HG02852 (cell line): ENCODE data around the gene TWF1.
"Not testable (repeated sequence)": the region's sequence is repeated elsewhere in the genome, so short reads cannot be mapped to it uniquely, and the experiment has no call there.

Source experiments
- ATAC-seq: cut with Tn5 transposase; IDR thresholded peaks from one replicate; pipeline ENCODE4 v1.9.1; 2021; ENCODE audit warnings: mild to moderate bottlenecking, moderate library complexity; ENCODE audit not compliant: unreplicated experiment

The TWF1 gene

DNA sequence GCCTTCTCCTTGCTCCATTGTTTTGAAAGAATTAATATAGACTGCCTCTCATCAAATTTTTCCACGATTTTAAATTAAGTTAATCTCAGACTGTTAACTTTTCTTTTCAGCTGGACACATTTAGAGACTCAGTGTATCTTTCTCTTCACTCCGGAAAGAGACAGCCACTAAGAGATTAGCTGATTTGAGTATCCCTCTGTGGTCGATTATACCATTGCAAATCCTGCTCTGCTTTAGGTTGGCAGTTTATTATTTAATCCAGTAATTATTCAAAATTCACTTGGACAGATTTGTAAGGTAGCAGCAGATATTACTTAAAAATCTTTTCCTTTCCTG lies 588 bp upstream of the TWF1 start:
- no peak for ATAC-seq

DNA sequence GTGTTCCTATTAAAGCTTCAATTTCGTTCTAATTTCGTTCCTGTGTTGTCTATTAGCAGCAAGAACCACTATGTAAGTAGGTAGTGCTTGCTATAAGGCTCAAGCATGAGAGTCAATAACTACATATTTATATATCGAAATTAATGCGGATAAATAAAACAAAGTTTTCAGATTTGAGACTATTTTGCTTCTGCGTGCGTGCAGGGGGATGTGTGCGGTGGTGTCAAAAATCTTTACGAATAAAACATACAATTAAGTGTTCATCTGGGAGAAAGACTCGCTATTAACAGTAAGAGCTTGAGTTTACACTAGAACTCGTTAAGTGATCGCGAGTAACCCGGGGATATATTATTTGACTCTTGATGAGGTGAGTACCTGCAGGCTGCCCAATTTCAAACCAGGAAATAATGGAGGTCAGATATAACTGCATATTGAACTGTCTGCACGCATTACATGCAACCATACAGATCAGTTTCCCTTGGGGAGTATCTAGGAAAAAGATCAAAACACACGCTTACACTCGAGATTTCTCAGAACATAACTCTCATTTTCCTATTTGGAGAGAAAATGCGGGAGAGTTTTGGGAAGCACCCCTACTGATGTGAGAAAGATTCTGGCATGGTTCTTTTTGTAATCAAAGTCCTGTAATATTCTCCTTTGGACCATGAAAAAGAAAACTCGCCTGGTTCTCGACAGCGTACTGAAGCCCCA lies 813 bp downstream of the TWF1 start:
- no peak for ATAC-seq

DNA sequence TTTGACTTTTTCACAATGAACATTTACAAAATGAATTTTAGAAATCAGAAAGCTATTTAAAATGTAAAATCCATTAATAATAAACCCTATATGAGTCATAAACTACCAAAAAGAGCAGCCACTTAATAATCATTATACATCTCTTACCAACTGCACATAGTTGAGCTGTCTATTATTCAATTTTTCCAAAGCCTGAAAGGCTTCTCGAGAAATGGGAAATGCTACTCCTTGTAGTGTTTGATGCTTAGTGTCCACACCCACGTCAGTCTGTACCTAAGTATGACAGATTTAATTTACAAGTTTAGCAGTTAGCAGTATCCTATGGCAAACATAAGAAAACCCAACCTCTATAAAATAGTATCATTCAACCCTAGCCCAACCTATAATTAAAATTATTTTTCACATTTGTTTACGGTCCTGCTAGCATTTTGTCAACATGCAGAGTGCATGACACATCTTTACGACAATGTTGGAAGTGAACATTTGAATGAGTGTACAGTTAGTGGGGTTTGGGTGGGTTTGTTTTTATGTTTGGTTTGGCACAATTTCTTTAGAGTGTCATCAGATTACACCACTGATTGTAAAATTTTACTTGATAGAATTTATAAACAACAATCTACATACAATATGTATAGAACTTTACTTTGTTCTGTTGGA lies 8.4 kb downstream of the TWF1 start:
- no peak for ATAC-seq

DNA sequence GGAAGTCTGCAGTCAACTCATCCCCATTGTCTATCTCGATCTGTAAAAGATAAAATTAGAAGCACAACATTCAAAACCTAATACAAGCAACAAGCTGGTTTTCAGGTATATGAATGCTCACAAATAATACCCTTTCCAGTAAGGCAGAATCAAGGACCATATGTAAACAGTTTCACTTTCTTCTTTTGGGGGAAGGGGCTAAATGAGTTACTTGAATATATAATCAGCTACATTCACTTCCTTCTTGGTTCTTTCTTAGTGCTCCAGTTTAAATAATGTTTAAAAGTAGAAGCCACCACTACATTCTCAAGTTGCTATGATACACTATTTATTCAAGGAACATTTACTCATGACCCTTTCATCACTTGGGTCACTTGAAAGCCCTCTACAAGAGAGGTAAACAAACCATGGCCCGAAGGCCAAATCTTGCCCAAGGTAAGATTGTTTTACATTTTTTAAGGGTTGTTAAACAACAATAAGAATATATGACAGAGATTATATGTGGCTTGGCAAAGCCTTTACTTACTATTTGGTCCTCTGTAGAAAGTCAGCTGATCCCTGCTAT lies 10.3 kb downstream of the TWF1 start:
- ATAC-seq: no peak

DNA sequence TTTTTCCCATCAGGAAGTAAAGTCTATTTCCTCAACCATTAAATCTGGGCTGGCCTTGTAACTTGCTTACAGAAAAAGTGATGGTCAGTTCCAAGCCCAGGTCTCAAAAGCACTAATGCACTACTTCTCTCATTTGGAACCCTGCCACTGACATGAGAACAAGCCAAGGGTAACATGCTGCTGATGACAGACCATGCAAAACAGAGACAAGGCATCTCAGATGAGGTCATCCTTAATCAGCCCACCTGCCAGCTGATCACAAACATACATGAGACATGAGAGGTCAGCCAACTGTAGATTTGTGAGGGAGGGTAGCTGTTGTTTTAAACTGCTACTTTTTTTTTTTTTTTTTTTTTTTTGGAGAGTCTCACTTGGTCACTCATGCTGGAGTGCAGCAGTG lies 16.2 kb downstream of the TWF1 start:
- no peak for ATAC-seq

DNA sequence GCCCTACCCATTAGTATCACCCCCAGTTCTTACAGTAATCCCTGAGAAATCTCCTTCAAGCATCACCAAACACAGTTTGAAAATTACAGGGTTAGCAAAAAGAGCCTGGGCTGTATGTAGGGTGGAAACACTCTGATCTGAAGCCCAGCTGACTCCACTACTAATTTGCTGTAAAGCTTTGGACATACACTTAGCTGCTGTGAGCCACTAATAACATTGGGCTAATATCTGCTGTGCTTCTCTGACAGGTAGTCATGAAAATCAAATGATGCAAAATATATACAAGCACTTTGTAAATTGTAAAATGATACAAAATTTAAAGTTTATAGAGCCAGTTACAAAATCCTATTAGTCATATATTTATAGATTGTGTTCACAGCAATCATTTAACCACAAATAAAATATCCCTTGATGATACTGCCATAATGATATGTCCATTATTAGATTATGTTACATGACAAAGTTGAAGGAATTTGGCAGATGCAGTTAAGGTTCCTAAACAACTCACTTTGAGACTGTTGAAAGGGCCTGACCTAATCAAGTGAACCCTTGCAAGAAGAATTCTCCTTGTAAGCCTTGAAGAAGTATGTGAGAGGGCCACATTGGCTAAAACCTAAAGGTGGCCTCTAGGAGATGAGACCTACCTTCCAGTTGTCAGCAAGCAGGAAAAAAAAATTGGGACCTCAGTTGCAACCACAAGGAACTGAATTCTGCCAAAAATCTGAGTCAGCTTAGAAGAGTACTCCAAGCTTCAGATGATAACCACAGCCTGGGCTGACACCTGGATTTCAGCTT lies 19.0 kb downstream of the TWF1 start:
- no peak for ATAC-seq

DNA sequence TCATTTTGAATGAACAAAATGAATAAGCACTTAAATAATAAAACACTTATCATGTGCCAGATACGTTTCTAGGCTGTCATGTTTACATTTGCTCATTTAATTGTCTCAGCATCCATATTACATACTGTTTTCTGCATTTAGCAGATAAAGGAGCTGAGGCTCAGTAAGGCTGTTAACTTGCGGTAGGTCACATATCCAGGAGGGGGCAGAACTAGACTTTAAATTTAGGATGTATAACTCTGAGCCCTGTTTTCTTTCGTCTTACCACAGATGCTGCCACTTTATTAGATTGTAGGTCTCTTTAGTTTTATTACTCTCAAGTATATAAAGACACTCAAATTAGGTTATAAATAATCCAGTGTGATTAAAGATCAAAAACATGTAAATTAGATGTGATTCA lies 29.6 kb downstream of the TWF1 start:
- ATAC-seq: no peak

DNA sequence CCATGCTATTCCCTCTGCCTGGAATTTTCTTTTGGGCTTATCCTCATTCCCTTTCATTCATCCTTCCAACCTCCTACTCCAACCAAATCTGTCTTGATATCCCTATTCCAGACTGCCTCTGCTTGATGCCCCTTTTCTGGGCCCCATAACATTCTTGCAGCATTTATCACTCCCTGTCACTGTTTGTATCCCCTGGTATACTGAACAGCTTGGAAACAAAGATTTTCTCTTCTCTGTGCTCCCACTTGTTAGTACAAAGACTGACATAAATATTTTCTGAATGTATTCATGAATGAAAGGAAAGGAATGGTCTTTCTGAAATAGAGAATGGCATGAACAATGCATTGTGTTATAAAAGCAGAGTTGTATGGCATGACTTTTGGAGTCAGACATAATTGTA lies 39.8 kb downstream of the TWF1 start:
- no peak for ATAC-seq

DNA sequence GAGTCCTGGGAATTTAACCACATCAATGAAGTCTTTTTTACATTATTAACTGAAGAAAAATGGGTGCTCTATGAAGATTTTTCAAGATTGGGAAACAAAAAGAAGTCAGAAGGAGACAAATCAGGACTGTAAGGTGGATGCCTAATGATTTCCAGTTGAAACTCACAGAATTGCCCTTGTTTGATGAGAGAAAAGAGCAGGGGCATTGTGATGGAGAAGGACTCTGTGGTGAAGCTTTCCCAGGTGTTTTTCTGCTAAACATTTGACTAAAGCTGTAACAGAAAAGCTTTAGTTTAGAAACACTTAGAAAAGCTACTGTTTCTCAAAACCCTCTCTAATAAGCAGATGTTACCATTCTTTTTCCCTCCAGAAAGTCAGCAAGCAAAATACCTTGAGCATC lies 41.6 kb downstream of the TWF1 start:
- ATAC-seq: no peak

DNA sequence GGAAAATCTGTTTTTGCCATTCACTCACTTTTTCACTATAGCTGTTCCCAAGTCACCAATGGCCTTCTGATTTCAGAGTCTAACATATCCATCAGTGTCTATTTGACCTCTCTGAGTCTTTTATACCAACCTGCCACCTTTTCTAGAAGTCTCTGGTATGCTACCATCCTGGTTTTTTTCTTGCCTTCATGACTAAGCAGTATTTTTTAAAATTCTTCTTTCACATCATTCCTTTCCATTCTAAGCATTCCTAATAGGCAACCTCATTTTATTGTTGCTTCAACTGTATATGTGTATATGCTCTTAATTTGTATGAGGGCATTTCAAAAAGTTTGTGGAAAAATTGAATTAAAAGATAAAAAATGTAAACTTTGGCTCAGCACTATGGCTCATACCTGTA lies 42.3 kb downstream of the TWF1 start:
- ATAC-seq: no peak

DNA sequence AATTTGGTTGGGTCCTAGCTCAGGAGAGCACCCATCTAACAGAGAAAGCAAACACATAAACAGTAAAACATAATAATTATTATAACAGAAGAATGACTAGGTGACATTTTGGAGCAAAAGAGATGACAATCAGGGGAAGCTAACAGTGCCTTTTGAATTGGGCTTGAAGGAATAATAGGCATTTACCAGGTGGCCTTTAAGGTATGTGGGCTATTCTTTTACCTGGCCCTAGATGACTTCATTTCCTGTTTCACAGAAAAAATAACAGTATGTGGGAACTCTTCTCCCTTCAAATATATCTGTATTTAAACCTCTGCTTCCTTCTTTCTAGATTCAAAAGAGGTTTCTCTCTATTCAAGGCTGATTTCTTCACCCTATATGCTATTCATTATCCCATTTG lies 43.5 kb downstream of the TWF1 start:
- ATAC-seq: no peak

DNA sequence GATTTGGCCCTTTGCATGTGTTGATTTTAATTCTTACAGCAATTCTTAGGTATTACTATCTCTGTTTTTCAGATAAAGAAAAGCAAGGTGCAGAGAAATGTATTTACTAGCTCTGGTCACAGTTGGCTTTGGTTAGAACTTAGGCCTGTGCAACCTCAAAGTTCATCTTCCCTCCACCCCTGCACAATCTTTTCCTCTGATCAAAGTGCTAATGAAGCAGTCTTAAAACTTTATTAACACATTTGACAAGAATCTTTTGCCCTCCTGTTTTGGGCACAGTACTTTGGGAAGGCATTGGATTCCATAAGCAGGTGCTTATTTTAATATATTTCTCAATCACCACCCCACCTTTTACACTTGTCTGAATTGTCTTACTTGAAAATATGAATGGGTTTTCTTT lies 44.6 kb downstream of the TWF1 start:
- no peak for ATAC-seq

DNA sequence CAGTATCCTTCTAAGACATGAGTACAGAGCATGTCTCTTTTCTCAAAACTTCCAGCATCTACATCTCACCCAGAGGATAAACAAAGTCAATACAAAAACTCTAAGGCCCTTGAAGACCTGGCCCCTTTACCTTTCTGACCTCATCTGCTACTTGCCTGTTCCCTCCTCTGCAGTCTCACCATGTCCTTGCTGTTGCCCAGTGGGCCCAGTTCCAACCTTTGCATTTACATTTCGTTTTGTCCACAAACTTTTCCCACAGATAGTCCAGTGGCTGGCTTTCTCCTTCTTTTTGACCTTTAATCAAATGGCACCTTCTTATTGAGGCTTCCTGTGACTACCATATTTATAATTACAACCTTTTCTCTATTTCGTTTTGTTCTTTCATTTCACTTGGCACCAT lies 45.7 kb downstream of the TWF1 start:
- no peak for ATAC-seq

DNA sequence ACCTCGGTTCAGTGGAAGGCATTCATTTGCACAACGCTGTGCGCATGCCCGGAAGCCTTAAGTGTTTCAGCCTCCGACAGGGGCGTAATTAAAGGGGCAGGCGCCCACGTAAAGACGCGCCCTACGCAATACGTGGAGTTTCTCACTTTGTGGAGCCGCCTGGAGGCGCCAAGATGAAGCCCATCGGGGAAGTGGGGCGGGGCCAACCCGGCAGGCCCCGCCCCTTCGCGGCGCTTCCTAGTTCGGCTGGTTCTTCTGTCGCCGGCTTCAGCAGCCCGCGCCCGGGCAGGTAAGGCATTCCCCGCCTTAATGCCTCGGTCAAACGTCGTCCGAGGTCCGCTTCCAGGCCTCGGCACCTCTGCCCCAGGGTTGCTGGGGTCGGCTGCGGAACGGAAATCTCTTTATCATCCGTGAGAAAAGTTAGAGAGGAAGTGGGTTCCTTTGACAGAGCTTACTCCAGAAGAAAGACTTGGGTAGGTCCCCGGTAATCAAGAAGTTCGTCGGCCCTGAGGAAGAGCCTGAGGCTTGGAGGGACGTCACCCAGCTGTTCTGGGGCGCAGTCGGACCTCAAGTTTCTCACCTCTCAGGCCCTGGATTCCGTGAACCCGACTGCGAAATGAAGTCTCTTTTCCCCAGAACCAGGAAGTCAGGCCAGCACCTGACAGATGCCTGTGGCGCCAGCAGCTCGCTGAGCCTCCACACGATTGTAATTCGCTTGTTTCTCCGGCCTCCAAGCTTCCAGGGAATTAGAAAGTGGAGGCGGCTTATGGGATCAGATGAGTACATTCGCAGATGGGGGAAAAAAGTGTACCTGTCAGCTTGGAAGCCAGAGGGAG lies 47.2 kb downstream of the TWF1 start, which contains the start of the genes IRAK4 and PUS7L:
TSS of gene IRAK4 (plus strand) at position 224 of the 836 bp plus-strand sequence. CDS start 9,161 bp downstream, outside the sequence.
TSS of gene PUS7L (minus strand) at position 63 of the 836 bp plus-strand sequence. CDS start 3,545 bp downstream, outside the sequence.
- peak; percentile 93 for ATAC-seq

DNA sequence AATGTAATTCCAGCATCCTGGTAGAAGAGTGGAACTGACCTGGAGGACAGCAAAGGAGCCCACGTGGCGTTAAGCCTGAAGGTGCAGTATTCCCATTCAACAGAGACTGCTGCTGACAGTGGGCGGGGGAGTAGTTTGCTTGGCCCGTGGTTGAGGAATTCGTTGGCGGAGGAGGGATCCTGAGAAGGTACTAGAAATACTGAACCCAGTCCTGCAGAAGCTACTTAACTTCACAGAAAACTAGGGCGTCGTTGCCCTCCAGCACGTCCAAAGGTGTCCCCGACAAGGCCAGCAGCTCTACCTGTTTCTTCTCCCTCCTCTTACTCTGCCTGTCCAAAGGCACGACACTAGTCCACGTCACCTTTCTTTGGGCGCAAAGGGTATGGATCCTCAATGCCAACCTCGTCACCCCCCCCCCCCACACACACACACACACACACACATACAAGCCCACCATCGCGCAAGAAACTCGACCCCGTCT lies 47.8 kb downstream of the TWF1 start:
- peak; percentile 3 for ATAC-seq

DNA sequence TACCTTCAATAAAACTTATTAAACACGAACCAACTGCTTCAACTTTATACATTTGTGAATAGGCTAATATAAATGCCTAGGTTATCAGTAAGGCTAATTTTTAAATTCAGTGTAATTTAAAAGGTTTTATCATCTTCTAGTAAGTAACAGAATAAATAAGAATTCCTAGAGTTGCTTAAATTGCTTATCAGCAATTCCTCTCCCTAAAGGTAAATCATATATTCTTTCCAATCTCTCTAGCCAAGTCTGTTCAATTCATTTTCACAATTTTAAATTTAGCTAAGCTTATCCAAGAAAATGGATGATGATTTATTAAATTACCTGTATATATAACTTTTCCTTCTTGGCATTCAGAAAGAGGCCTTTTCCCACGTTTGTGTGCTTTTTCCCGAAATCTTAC lies 52.1 kb downstream of the TWF1 start:
- ATAC-seq: no peak

DNA sequence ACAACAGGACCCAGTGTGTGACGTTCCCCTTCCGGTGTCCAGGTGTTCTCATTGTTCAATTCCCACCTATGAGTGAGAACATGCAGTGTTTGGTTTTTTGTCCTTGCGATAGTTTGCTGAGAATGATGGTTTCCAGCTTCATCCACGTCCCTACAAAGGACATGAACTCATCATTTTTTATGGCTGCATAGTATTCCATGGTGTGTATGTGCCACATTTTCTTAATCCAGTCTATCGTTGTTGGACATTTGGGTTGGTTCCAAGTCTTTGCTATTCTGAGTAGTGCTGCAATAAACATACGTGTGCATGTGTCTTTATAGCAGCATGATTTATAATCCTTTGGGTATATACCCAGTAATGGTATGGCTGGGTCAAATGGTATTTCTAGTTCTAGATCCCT lies 54.8 kb downstream of the TWF1 start:
- not testable (repeated sequence) for ATAC-seq

DNA sequence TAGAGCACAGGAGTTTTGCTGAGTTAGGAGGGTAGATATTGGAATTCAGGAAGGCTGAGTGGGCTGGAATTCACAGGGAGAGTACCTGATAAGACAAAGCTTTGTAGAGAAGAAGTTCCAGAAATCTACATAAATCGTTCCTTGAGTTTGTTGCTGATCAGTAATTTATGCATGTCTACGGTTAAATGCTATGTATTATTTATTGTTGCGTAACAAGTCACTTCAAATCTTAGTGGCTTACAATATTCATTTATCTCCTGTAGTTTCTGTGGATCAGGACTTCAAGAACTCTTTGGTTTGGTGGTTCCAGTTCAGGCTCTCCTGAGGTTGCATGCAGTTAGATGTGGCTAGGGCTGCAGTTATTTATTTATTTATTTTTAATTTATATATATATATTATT lies 55.3 kb downstream of the TWF1 start:
- no peak for ATAC-seq

DNA sequence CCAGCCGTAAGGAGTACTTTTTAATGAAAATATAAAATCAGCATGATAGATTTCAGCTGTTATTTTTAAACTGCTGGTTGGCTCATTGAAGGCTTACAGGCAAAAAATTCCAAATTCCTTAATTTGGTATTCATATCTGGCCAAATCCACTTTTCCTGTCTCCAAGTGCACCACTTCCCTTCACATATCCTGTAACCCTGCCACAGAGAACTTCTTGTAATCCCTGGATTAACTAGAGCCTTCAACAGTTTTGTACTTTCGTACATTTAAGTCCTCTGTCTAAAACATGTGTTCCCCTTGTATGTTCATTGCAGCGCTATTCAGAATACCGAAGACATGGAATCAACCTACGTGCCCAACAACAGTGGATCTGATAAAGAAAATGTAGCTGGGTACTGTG lies 57.1 kb downstream of the TWF1 start:
- no peak for ATAC-seq

DNA sequence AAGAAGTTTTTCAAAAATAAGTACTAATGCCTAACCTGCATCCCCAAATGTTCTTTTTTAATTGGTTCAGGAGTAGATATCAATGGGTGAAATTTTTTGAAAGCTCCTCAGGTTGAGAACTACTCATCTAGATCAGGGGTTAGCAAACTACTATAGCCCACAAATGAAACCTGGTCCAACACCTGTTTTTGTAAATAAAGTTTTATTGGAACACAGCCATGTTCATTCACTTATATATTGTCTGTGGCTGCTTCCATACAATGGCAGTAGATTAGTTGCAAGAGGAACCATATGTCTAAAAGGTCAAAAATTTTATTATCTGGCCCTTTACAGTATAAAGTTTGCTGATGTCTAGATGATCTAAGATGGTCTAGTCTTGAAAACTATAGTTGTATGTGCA lies 61.3 kb downstream of the TWF1 start:
- ATAC-seq: no peak
